Thyroid gland (tissue), 4 donors: Measurements from ENCODE around the gene ZC3H8. TPM values are rescaled to one million over a fixed set of nuclear protein-coding genes. Genes with fewer than 3 reads are reported as not detected.
"Not testable (repeated sequence)": the region's sequence is repeated elsewhere in the genome, so short reads cannot be mapped to it uniquely, and the experiment has no call there.

Source experiments
- DNase-seq, 2 donors: peaks; one replicate each; pipeline ENCODE4 v3.0.0-alpha.2; 2019
- H3K27ac ChIP-seq, 3 donors: fragments of 200-600 bp; sonication (generic); 1 replicate in 2 of 3; 2 replicates in 1 of 3; pipeline ENCODE4 v1.5.1; 2016 to 2019; ENCODE audit warnings: mild to moderate bottlenecking in 1 of 3, moderate library complexity in 1 of 3
- H3K27me3 ChIP-seq: fragments of 200-600 bp; sonication (generic); one replicate; pipeline ENCODE4 v1.5.1; 2019
- H3K36me3 ChIP-seq, 2 donors: fragments of 200-600 bp; sonication (generic); one replicate each; pipeline ENCODE4 v1.5.1; 2016 to 2019
- H3K4me1 ChIP-seq, 2 donors: fragments of 200-600 bp; sonication (generic); one replicate each; pipeline ENCODE4 v1.5.1; 2017 to 2019
- H3K4me3 ChIP-seq, 3 donors: fragments of 200-600 bp; sonication (generic); replicated peaks in 1 of 3; 1 replicate in 2 of 3; 2 replicates in 1 of 3; pipeline ENCODE4 v1.5.1; 2016; ENCODE audit warnings: mild to moderate bottlenecking in 1 of 3
- H3K9me3 ChIP-seq: fragments of 200-600 bp; sonication (generic); one replicate; pipeline ENCODE4 v1.5.1; 2017
- CTCF ChIP-seq, 6 experiments: fragments of 200-600 bp in 3 of 6; fragments of 450-650 bp in 3 of 6; sonication (generic) in 3 of 6; IDR thresholded peaks; one replicate each; pipeline ENCODE4 v1.5.1; 2016 to 2019; ENCODE audit warnings: antibody characterized with exemption in 6 of 6, mild to moderate bottlenecking in 2 of 6, inconsistent platforms in 1 of 6, moderate library complexity in 1 of 6
- POLR2A ChIP-seq, 2 donors: fragments of 450-650 bp; IDR thresholded peaks; one replicate each; pipeline ENCODE4 v1.6.1; 2017; ENCODE audit warnings: antibody characterized with exemption in 2 of 2, mild to moderate bottlenecking in 2 of 2, moderate library complexity in 1 of 2
- WGBS, 2 donors: methylation state at CpG; one replicate each; pipeline ENCODE4 v1.1.5; 2017; 5-methylcytosine and 5-hydroxymethylcytosine counted together
- intact Hi-C: fragments of 100-400 bp; cut with DNase I; formaldehyde crosslinking; loops from one replicate; pipeline ENCODE4 v1.15.1; 2023
- total RNA-seq, 4 donors: library from RNA; depleted of rRNA; stranded (reverse); fragments of >200 nt; gene quantifications; one replicate each; pipeline ENCODE4 v1.2.3, GENCODE V29; 2016

Gene ZC3H8
- total RNA-seq, 4 donors from 2014 or later, result 26.9 to 68.1 (median 43.1) TPM

GRCh38 chr2:112295407-112296078 is 40.7 kb upstream of the ZC3H8 start:
- TF ChIP-seq POLR2A (IDR thresholded peaks at IDR 0.05) (no peak), CTCF (IDR thresholded peaks at IDR 0.05) (no peak)
- intact Hi-C loops, result no loop called here
- 87 to 92% methylated on average over 5 of the region's 5 CpGs for WGBS, 2 donors
- Histone ChIP-seq H3K4me3 (no peak overlapping the region), H3K27ac (no peak overlapping the region), H3K36me3 (no peaks in the 10 kb centered on the region), H3K27me3 (no peaks in the 10 kb centered on the region), H3K4me1 (no peaks in the 10 kb centered on the region), H3K9me3 (no peaks in the 10 kb centered on the region)
- DNase-seq, result no peak

DNA sequence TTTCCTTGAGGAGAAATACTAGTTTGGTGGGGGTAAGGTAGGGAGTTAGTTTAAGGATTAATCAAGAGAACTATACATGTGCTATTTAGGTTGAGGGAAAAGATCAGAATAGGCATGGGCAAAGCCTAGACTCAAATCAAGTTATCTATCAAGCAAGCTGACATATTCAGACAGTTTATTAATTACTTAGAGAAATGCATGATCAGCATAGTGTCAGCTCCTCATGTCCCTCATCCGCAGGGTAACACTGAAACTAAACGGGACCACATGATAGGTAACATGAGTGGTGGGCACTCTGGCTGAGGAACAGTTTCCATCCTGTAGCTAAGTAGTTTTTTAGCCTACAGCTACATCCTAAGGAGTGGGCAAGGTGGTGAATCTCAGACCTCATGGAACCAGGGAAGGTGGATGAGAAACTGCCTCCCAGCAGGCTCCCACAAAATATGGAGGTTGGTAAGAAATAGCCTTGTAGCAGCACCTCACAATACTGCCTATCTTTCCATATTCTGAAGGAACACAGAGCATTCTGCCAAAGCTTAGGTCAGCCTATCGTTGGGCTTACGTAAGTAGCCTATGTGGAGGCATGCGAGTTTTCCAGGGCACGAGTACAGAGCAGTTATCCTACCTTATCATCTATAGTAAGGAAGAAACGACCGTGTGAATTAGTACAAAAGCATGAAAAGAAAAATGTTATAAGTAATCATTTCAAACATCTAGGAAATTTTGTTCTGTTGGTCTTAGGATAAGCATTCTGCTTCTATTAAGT is 39.0 kb upstream of the ZC3H8 start:
- no peaks in the 10 kb centered on the region for H3K27me3 ChIP-seq
- H3K27ac ChIP-seq, result no peak overlapping the region
- H3K4me1 ChIP-seq, result no peaks in the 10 kb centered on the region
- intact Hi-C loops, result no loop called here
- TF ChIP-seq POLR2A (IDR thresholded peaks at IDR 0.05) (no peak), CTCF (IDR thresholded peaks at IDR 0.05) (no peak)
- WGBS, 2 donors, result 91% methylated on average over 8 of the region's 8 CpGs
- DNase-seq, result no peak
- H3K4me3 ChIP-seq, result no peak overlapping the region
- no peaks in the 10 kb centered on the region for H3K36me3 ChIP-seq
- H3K9me3 ChIP-seq, result no peaks in the 10 kb centered on the region

DNA sequence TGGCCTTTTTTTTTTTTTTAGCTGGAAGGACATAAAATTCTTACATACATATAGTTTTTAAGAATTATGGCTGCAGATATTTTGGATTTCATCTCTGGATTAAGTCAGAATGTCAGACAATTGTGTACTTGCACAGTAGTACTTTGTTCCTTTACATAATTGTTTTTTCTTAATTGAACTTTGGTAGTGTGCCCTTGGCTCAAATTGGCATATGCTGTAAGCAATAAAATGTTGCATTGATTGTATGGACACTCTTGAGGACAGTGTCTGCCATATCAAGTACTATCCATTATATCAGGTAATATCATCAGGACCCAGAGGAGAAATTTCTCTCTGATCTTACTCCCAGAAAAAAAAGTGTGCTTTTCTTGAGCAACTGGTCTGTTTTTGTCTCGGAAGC is 35.8 kb upstream of the ZC3H8 start:
- no peak for DNase-seq
- H3K27me3 ChIP-seq, result no peaks in the 10 kb centered on the region
- intact Hi-C loops, result no loop called here
- H3K9me3 ChIP-seq, result no peaks in the 10 kb centered on the region
- TF ChIP-seq CTCF (IDR thresholded peaks at IDR 0.05) (no peak), POLR2A (IDR thresholded peaks at IDR 0.05) (no peak)
- H3K27ac ChIP-seq, result no peak overlapping the region
- H3K4me1 ChIP-seq, result no peaks in the 10 kb centered on the region
- 62 to 71% methylated on average over 1 of the region's 1 CpG for WGBS, 2 donors
- no peak overlapping the region for H3K4me3 ChIP-seq
- no peaks in the 10 kb centered on the region for H3K36me3 ChIP-seq

DNA sequence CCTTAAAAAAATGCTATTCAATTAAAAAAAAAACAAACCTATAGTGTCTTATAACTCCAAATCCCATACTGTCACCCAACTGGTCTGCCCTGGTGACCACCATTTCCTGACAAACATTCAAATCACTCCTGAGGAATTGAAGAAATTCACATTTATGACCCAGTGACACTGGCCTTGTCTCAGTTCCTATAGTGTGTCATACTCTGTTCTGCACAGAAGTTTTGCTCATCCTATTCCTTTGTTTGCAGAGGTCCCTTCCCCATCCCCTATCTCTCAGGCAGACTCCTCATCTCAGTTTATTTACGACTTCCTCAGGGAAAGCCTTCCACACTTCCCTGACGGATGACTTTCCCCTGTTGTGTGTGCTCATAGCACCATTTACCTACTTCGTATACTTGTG is 35.2 kb upstream of the ZC3H8 start:
- intact Hi-C loops, result no loop called here
- no peak for TF ChIP-seq POLR2A (IDR thresholded peaks at IDR 0.05)
- no peak for TF ChIP-seq CTCF (IDR thresholded peaks at IDR 0.05)
- WGBS, 2 donors, result 86 to 92% methylated on average over 3 of the region's 3 CpGs

DNA sequence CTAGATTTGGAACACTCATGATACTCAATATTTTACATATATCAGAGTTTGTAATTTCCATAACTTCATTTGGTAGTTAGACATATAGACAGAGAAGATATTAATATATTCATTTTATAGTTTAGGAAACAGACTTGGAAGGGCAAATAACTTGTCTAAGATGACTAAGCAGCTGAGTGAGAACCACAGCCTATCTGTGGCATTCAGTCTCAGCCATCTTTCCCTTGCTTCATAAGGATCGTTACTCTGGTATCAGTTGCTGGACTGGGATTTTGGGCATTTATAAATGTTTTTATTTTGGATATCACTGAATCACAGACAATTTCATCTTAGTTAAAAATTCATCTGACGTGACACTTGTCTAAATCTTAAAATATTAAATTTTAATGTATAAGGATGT is 28.7 kb upstream of the ZC3H8 start:
- H3K9me3 ChIP-seq, H3K4me1 ChIP-seq, H3K27ac ChIP-seq, H3K36me3 ChIP-seq, H3K4me3 ChIP-seq, DNase-seq, intact Hi-C loops, H3K27me3 ChIP-seq: not testable (repeated sequence)
- WGBS, 2 donors, result 91 to 96% methylated on average over 2 of the region's 2 CpGs

More for the DNA sequence above, 35.2 kb upstream of the ZC3H8 start:
- no peaks in the 10 kb centered on the region for H3K36me3 ChIP-seq
- H3K4me3 ChIP-seq, result no peak overlapping the region
- H3K27ac ChIP-seq, result no peak overlapping the region
- H3K27me3 ChIP-seq, result no peaks in the 10 kb centered on the region
- DNase-seq, result no peak
- no peaks in the 10 kb centered on the region for H3K9me3 ChIP-seq
- no peaks in the 10 kb centered on the region for H3K4me1 ChIP-seq

- WGBS, 2 donors, result 95 to 100% methylated on average over 4 of the region's 4 CpGs
- H3K4me1 ChIP-seq, H3K27ac ChIP-seq, DNase-seq, H3K27me3 ChIP-seq, H3K9me3 ChIP-seq, intact Hi-C loops, H3K4me3 ChIP-seq, H3K36me3 ChIP-seq: not testable (repeated sequence)
Measured at GRCh38 chr2:112282066-112282465, 27.2 kb upstream of the ZC3H8 start.
